HAP-1 (cell line): ENCODE results near the gene CYREN.
"Not testable (repeated sequence)": the region's sequence is repeated elsewhere in the genome, so short reads cannot be mapped to it uniquely, and the experiment has no call there.

Experiments used
- DNase-seq, 2 experiments: peaks; one replicate each; pipeline ENCODE4 v3.0.0-alpha.2; 2016 to 2020; ENCODE audit warnings: low spot score in 2 of 2
- H3K27me3 ChIP-seq: fragments of 250-450 bp; sonication (Bioruptor Pico); 2 replicates; pipeline ENCODE4 v1.5.1; 2020; ENCODE audit warnings: low read depth, mild to moderate bottlenecking, moderate library complexity
- H3K36me3 ChIP-seq: fragments of 250-450 bp; sonication (Bioruptor Pico); replicated peaks from 2 replicates; pipeline ENCODE4 v1.5.1; 2020; ENCODE audit warnings: mild to moderate bottlenecking
- H3K4me1 ChIP-seq: fragments of 250-450 bp; sonication (Bioruptor Pico); 2 replicates; pipeline ENCODE4 v1.5.1; 2020; ENCODE audit warnings: mild to moderate bottlenecking
- H3K4me3 ChIP-seq: fragments of 250-450 bp; sonication (Bioruptor Pico); 2 replicates; pipeline ENCODE4 v1.5.1; 2020; ENCODE audit warnings: mild to moderate bottlenecking, moderate library complexity
- H3K9me3 ChIP-seq: fragments of 250-450 bp; sonication (Bioruptor Pico); 2 replicates; pipeline ENCODE4 v1.5.1; 2020; ENCODE audit warnings: mild to moderate bottlenecking, moderate library complexity
- in situ Hi-C: fragments of 300-500 bp; cut with MboI; formaldehyde crosslinking; loops from 3 replicates; pipeline ENCODE4 v1.14.3; 2020; ENCODE audit warnings: low sequenced_read_pairs, inconsistent platforms, mixed read lengths

Gene CYREN

GRCh38 chr7:135179321-135179925 lies 8.9 kb upstream of the CYREN start:
- in situ Hi-C loops, result no loop called here
- Histone ChIP-seq H3K4me1 (peaks cover 8% of the 10 kb centered on the region), H3K9me3 (no peaks in the 10 kb centered on the region), H3K27me3 (no peaks in the 10 kb centered on the region), H3K36me3 (no peaks in the 10 kb centered on the region), H3K4me3 (no peak overlapping the region)
- DNase-seq, result no peak

- Histone ChIP-seq H3K36me3 (no peaks in the 10 kb centered on the region), H3K4me1 (peaks cover 8% of the 10 kb centered on the region), H3K4me3 (no peak overlapping the region), H3K27me3 (no peaks in the 10 kb centered on the region), H3K9me3 (no peaks in the 10 kb centered on the region)
- in situ Hi-C loops, result no loop called here
- DNase-seq, result no peak
Observed at GRCh38 chr7:135178364-135178763, 7.9 kb upstream of the CYREN start.

GRCh38 chr7:135177028-135177696 lies 6.7 kb upstream of the CYREN start:
- Histone ChIP-seq H3K4me1 (peaks cover 8% of the 10 kb centered on the region), H3K9me3 (no peaks in the 10 kb centered on the region), H3K27me3 (no peaks in the 10 kb centered on the region), H3K36me3 (no peaks in the 10 kb centered on the region), H3K4me3 (no peak overlapping the region)
- DNase-seq, result no peak
- in situ Hi-C loops, result no loop called here

- in situ Hi-C loops, result no loop called here
- H3K9me3 ChIP-seq, result no peaks in the 10 kb centered on the region
Observed at GRCh38 chr7:135175931-135176330, 5.4 kb upstream of the CYREN start.

GRCh38 chr7:135174941-135175340 lies 4.4 kb upstream of the CYREN start:
- in situ Hi-C loops, result loop anchor here (25.0 kb wide), 1 partner anchor 188 kb away; the partner anchor contains the start of gene AGBL3
- no peak for DNase-seq
- no peaks in the 10 kb centered on the region for H3K9me3 ChIP-seq
- H3K4me3 ChIP-seq, result no peak overlapping the region
- H3K4me1 ChIP-seq, result peaks cover 11% of the 10 kb centered on the region
- no peaks in the 10 kb centered on the region for H3K27me3 ChIP-seq
- peaks cover 5% of the 10 kb centered on the region for H3K36me3 ChIP-seq

More at GRCh38 chr7:135175931-135176330, 5.4 kb upstream of the CYREN start:
- DNase-seq, result no peak
- peaks cover 10% of the 10 kb centered on the region for H3K4me1 ChIP-seq
- no peaks in the 10 kb centered on the region for H3K27me3 ChIP-seq
- no peaks in the 10 kb centered on the region for H3K36me3 ChIP-seq
- no peak overlapping the region for H3K4me3 ChIP-seq

- not testable (repeated sequence) for H3K4me3 ChIP-seq, H3K9me3 ChIP-seq
Observed at GRCh38 chr7:135173916-135174315, 3.4 kb upstream of the CYREN start.

GRCh38 chr7:135171581-135172291 lies 1.2 kb upstream of the CYREN start:
- H3K9me3 ChIP-seq, DNase-seq, H3K4me3 ChIP-seq, H3K27me3 ChIP-seq, H3K4me1 ChIP-seq: not testable (repeated sequence)
- peaks cover 35% of the 10 kb centered on the region for H3K36me3 ChIP-seq
- in situ Hi-C loops, result loop anchor here (25.0 kb wide), 1 partner anchor 184 kb away; the partner anchor contains the start of gene AGBL3

More at GRCh38 chr7:135173916-135174315, 3.4 kb upstream of the CYREN start:
- in situ Hi-C loops, result loop anchor here (25.0 kb wide), 1 partner anchor 187 kb away; the partner anchor contains the start of gene AGBL3
- Histone ChIP-seq H3K4me1 (peaks cover 17% of the 10 kb centered on the region), H3K36me3 (peaks cover 16% of the 10 kb centered on the region)
- H3K27me3 ChIP-seq, DNase-seq: not testable (repeated sequence)

- not testable (repeated sequence) for DNase-seq, H3K27me3 ChIP-seq, H3K9me3 ChIP-seq, H3K4me1 ChIP-seq
- H3K4me3 ChIP-seq, result peak overlapping the region; percentile 94
- in situ Hi-C loops, result loop anchor here (25.0 kb wide), 1 partner anchor 184 kb away; the partner anchor contains the start of gene AGBL3
- H3K36me3 ChIP-seq, result peaks cover 42% of the 10 kb centered on the region
Observed at GRCh38 chr7:135170998-135171481, 533 bp upstream of the CYREN start.

GRCh38 chr7:135169964-135170273 lies 588 bp downstream of the CYREN start:
- DNase-seq, result peak in 1 of 2 experiments; percentile 5

GRCh38 chr7:135169141-135169963 lies 1.2 kb downstream of the CYREN start:
- Histone ChIP-seq H3K27me3 (no peaks in the 10 kb centered on the region), H3K36me3 (peaks cover 58% of the 10 kb centered on the region), H3K4me3 (peak overlapping the region; percentile 94), H3K9me3 (no peaks in the 10 kb centered on the region), H3K4me1 (peaks cover 9% of the 10 kb centered on the region)
- DNase-seq, result peak; percentile 15 to 71
- in situ Hi-C loops, result loop anchor here (25.0 kb wide), 1 partner anchor 182 kb away; the partner anchor contains the start of gene AGBL3

More at GRCh38 chr7:135169964-135170273, 588 bp downstream of the CYREN start:
- H3K36me3 ChIP-seq, result peaks cover 53% of the 10 kb centered on the region
- H3K4me1 ChIP-seq, result peaks cover 9% of the 10 kb centered on the region
- no peaks in the 10 kb centered on the region for H3K9me3 ChIP-seq
- peak overlapping the region; percentile 94 for H3K4me3 ChIP-seq
- in situ Hi-C loops, result loop anchor here (25.0 kb wide), 1 partner anchor 183 kb away; the partner anchor contains the start of gene AGBL3
- H3K27me3 ChIP-seq, result no peaks in the 10 kb centered on the region

GRCh38 chr7:135168489-135169140 lies 1.9 kb downstream of the CYREN start:
- in situ Hi-C loops, result loop anchor here (25.0 kb wide), 1 partner anchor 181 kb away; the partner anchor contains the start of gene AGBL3
- Histone ChIP-seq H3K9me3 (no peaks in the 10 kb centered on the region), H3K4me1 (peaks cover 9% of the 10 kb centered on the region), H3K27me3 (no peaks in the 10 kb centered on the region), H3K4me3 (peak overlapping the region; percentile 94; the same call in 1 of the 2 replicates), H3K36me3 (peaks cover 66% of the 10 kb centered on the region)
- DNase-seq, result no peak

GRCh38 chr7:135168001-135168400 lies 2.5 kb downstream of the CYREN start:
- in situ Hi-C loops, result loop anchor here (25.0 kb wide), 1 partner anchor 181 kb away; the partner anchor contains the start of gene AGBL3

More at GRCh38 chr7:135168001-135168400, 2.5 kb downstream of the CYREN start:
- Histone ChIP-seq H3K9me3 (no peaks in the 10 kb centered on the region), H3K4me3 (no peak overlapping the region), H3K4me1 (peaks cover 9% of the 10 kb centered on the region), H3K36me3 (peaks cover 66% of the 10 kb centered on the region), H3K27me3 (no peaks in the 10 kb centered on the region)
- DNase-seq, result no peak
